GM19397 (cell line): ENCODE measurements around the gene DDB1.
A peak's percentile ranks its signal among the peaks of the same experiment; 100 is the strongest.

Experiments
- ATAC-seq: cut with Tn5 transposase; IDR thresholded peaks from one replicate; pipeline ENCODE4 v1.9.1; 2021; ENCODE audit warnings: mild to moderate bottlenecking, moderate library complexity; ENCODE audit not compliant: unreplicated experiment

Gene DDB1

GRCh38 chr11:61337706-61338470 is 5.0 kb upstream of the DDB1 start:
- no peak for ATAC-seq

- peak; percentile 32 for ATAC-seq
These were observed 3.4 kb upstream of the DDB1 start for GRCh38 chr11:61336171-61336935.

GRCh38 chr11:61335355-61335710 is 2.4 kb upstream of the DDB1 start:
- ATAC-seq, result no peak

DNA sequence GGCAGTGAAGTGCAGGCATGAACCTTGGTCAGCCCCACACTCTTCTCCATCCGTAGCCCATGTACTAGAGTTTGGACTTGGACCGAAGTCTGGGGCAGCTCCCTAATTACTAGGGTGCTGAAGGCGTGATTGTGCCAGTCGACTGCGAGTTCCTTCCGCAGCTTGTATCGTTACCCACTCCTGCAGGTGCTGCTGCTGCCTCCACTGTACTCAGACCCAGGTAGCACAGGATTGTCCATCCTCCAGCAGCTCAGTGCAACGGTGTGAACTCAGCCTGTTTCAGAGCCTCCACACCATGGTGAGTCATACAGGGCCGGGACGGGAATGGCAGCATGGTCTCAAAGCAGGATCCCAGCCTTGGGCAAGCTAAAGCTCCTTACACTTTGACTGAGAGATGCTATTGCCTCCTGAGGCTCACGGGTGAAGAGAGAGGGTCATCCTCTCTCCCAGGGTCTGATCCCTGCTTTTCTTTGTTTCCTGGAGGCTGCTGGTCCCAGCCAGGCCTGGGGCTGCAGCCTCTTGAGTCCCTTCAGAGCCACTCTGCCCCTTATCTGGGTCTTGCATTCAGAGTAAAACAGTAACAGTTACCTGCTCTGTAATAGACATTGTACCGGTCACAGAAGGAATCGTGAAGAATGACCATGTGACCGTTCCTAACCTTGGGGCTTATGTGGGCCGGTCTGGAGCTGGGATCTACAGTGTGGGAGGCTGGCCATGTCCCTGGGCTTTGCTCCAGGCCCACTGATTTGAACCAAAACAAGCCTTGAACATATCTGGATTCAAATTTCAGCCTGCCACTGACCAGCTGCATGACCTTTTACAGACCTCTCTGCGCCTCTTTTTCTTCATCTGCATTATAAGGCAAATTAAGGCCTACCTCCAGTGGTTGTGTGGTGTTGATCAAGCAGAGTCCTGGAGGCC is 1.8 kb upstream of the DDB1 start:
- no peak for ATAC-seq

GRCh38 chr11:61333550-61334433 is 887 bp upstream of the DDB1 start:
- no peak for ATAC-seq

DNA sequence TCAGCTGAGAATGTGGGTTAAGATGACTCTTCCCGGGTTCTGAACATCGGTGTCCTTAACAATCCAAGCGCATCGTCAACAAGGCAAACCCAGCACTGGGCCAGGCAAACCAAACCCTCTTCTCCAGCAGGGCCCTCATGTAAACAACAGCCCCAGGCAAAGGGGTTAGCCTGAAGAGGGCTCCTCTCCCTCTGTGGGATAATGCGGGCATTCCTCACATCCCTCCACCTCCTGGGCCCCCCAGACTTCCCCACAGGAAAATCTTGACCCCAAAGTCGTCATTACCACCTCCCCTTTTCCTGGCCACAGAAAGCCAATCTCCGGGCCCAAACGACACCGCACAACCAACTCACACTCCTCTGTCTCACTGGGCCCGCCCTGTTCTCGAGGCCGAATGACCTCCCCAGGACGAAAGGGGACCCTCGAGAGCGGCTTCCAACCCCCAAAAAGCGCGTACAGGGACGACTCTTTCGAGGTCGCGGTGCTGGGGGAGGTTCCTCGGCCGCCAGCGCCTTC is 566 bp downstream of the DDB1 start:
- ATAC-seq, result no peak

GRCh38 chr11:61331651-61332050 is 1.3 kb downstream of the DDB1 start:
- ATAC-seq, result no peak

DNA sequence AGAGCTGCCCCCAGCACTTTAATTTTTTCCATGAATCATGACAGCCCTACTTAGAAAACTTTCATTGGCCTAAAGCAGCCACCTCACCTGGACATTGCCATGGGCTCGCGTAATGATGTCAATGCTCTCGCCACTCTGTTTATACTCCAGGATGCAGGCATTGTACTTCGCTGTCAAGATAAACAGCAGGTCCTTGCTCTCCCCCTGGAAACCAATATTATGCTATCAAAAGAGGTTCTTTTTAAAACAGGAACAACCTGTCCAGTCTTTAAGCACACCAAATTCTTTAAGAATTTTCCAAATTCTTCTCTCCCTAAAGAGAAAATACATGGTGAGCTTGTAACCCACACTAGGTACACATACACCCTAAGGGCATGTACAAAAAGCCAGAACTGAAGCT is 3.0 kb downstream of the DDB1 start:
- ATAC-seq, result no peak

DNA sequence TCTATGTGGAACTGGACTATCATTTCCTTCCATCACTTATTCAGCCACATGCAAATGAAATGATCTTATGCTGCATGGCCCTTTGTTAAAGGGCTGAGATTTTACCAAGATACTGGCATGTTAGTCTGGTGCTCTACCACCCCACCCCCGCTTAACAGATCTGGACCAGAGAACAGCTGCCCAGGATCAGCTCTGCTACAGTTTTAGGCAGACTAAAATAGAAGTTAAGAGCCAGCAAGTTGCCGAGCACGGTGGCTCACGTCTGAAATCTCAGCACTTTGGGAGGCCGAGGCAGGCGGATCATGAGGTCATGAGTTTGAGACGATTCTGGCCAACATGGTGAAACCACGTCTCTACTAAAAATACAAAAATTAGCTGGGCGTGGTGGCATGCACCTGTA is 4.6 kb downstream of the DDB1 start:
- ATAC-seq, result no peak

DNA sequence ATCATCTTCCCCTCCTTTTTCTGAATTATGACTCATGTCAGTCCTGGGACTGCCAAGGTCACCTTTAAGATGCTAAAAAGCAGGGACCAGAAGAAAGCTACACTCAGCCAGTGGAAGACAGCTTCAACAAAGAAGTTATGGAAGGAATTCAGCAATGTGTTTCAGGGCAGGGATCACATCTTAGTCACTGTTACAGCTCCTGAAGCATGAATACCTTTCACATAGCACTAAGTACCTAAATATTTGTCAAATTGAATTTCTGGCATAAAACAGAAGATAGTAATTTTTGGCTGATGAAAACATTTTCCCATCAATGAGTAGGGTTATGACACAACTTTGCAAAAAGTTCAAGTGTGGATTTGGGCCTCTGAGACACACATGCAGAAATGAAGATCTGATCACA is 5.2 kb downstream of the DDB1 start:
- no peak for ATAC-seq

GRCh38 chr11:61325649-61326414 is 7.1 kb downstream of the DDB1 start:
- ATAC-seq, result no peak

GRCh38 chr11:61315260-61315659 is 17.6 kb downstream of the DDB1 start:
- ATAC-seq, result no peak

GRCh38 chr11:61310749-61311148 is 22.2 kb downstream of the DDB1 start:
- ATAC-seq, result no peak

DNA sequence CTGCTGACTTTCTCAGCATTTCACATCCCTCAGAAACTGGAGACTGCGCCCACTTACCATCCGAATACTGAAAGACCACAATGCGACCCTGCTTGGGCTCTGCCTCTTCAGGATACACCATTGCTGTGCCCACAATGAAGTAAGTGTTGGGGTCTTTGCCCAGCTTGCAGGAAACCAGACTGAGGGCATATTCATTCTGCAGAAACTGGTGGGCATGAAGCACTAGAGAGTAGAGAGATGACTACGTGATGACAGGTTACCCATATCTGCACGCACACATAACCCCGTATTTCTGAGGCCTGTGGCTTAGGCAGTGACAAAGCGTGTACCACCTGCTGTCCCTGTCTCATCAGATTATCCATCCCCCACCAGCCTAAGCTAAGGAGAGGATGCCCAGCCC is 23.2 kb downstream of the DDB1 start:
- ATAC-seq, result no peak

DNA sequence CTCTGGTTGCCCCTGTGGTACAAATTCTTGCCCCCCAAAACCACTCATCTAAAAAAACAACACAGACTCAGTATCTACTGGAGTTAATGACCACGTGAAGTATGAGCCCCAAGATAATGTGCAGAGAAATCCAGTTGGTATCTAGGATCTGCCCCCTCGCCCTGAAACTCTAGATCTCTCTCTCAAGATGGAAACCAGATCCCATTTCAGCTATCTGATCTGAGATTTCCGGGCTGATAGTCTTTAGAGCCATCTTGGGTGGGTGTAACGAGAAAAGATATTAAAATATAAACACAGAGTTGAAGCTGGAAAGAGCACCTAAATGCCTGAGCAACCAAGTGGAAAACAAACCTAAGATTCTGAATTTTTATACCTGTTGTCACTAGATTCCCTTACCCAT is 23.8 kb downstream of the DDB1 start:
- no peak for ATAC-seq

DNA sequence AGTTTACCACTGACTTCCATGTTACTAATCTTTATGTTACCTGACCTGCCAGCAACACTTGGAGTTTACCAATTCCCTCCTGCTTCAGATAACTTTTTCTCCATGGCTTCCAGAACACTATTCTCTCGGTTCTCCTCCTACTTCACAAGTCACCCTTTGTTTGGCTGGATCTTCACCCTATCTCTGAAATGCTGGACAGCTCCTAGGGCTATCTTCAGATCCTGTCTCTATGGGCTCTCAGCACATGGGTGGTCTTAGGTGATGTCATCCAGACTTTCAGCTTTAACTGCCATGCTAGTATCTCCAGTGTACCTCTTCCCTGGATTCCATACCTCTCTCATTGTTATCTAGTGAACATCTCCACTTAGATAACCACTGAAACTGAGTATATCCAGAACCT is 25.6 kb downstream of the DDB1 start:
- no peak for ATAC-seq

GRCh38 chr11:61306221-61306620 is 26.7 kb downstream of the DDB1 start:
- ATAC-seq, result no peak

DNA sequence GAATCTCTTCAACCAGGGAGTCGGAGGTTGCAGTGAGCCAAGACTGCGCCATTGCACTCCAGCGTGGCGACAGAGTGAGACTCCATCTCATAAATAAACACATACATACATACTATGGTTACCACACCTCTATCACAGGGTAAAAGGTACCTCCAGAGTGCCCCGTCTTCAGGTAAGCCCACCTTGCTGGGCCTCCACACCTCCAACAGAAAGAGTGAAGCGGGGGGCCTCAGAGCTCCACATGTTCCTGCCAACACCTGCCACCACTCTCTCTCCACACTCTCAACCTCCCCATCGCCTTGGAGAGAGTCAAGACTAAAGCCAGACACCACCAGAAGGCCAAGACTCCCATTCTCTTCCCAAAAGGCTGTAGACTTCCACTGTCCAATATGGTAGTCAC is 27.5 kb downstream of the DDB1 start:
- no peak for ATAC-seq

- no peak for ATAC-seq
These were observed 29.2 kb downstream of the DDB1 start for GRCh38 chr11:61303725-61304124.

DNA sequence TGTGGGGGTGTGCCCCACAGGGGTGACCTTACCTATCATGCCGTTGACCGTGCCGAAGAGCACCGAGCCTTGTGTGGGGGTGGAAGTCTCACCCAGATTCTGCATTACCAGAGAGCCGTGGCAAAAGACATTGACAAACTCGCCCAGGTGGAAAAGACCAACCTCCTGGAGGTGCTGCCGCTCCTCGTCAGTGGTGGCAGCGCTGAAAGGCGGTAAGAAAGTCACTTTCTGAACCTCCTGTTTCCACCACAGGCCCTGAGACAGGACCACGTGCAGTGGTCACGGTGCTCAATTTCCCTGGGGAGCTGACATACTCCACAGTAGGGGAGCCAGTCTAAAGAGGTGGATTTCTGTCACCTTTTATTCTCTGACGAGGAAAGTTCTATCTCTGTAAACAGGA is 30.4 kb downstream of the DDB1 start:
- no peak for ATAC-seq
